ENCODE data around the gene STKLD1.

- TF ChIP-seq EP300 (IDR thresholded peaks at IDR 0.05) (no peak), CTCF (IDR thresholded peaks at IDR 0.05) (no peak)
Measured at GRCh38 chr9:133402689-133403088, 26.5 kb downstream of the STKLD1 start.

Data from gastroesophageal sphincter (tissue), 3 donors.